ENCODE measurements around the gene KCTD13.

DNA sequence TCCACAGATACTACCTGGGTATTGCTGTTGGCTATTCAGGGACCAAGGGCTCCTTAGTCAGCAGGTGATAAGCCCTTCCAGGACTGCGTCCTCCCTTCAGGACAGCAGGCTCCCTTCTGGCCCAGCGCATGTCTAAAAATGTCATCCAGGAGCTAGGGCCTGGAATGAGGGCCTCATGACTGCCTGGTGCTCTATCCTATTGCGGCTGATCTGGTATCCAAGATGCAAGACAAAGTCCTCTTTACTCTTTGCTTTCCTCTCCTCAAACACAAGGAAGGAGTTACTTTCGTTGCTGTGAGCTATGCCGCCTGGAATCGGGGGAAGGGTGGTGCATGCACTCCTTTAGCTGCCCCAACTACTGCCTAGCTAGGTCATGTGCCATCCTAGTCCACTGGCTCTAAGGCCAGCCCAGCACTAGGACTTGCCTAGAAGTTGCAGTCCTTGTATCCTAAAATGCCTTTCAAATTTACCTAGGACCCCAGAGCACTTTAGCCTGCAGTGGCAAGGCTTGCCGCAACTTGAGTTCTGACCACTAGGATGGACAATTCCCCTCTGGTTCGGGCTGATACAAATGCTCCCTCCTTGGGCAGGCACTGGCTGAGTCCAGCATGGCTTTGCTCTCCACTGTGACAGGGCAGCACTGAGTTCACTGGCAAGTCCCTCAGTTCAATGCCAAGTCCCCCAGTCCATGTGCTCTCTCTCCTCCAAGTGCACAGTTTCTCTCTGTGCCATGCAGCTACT, 25.8 kb upstream of the KCTD13 start:
- TF ChIP-seq, protein P1, sequence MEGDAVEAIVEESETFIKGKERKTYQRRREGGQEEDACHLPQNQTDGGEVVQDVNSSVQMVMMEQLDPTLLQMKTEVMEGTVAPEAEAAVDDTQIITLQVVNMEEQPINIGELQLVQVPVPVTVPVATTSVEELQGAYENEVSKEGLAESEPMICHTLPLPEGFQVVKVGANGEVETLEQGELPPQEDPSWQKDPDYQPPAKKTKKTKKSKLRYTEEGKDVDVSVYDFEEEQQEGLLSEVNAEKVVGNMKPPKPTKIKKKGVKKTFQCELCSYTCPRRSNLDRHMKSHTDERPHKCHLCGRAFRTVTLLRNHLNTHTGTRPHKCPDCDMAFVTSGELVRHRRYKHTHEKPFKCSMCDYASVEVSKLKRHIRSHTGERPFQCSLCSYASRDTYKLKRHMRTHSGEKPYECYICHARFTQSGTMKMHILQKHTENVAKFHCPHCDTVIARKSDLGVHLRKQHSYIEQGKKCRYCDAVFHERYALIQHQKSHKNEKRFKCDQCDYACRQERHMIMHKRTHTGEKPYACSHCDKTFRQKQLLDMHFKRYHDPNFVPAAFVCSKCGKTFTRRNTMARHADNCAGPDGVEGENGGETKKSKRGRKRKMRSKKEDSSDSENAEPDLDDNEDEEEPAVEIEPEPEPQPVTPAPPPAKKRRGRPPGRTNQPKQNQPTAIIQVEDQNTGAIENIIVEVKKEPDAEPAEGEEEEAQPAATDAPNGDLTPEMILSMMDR (IDR thresholded peaks at IDR 0.05) = no peak
- TF ChIP-seq POLR2AphosphoS5 (IDR thresholded peaks at IDR 0.05; ENCODE audit: low read depth, low read length) = no peak
- TF ChIP-seq RAD21 (IDR thresholded peaks at IDR 0.05; ENCODE audit: low read length) = no peak

Data from SK-N-SH (cell line).